Panc1 (cell line): Measurements from ENCODE around the gene USP15. TPM values are rescaled to one million over a fixed set of nuclear protein-coding genes. Genes with fewer than 3 reads are reported as not detected.
"Not testable (repeated sequence)": the region's sequence is repeated elsewhere in the genome, so short reads cannot be mapped to it uniquely, and the experiment has no call there.

Source experiments
- ATAC-seq: fragments of 200-7000 bp; cut with Tn5 transposase; 2 replicates; pipeline ENCODE4 v1.9.1; 2020; ENCODE audit warnings: mild to moderate bottlenecking, moderate library complexity
- BruUV-seq: library from RNA; stranded (reverse); fragments of 400-500 nt; replicated peaks from 2 replicates; lab custom pipeline; 2021; lab: Mats Ljungman, UMichigan
- CTCF ChIA-PET: fragments of 300-600 bp; sonication (Branson Sonifier 250); formaldehyde crosslinking; loops from one replicate; lab custom pipeline; 2022; ENCODE audit warnings: antibody characterized with exemption; lab: Charles Lee
- POLR2A ChIA-PET: fragments of 300-600 bp; sonication (Branson Sonifier 250); formaldehyde crosslinking; loops from one replicate; lab custom pipeline; 2022; ENCODE audit warnings: antibody characterized with exemption; lab: Charles Lee
- DNase-seq: peaks from one replicate; pipeline ENCODE4 v3.0.0-alpha.2; 2010; ENCODE audit warnings: low read depth, low spot score
- H3K27ac ChIP-seq: 2 replicates; pipeline ENCODE4 v1.5.1; 2011; ENCODE audit warnings: mild to moderate bottlenecking, low read length, inconsistent platforms
- H3K27me3 ChIP-seq: fragments of 200-500 bp; sonication (Bioruptor generic); 2 replicates; pipeline ENCODE4 v1.6.0; 2014; ENCODE audit warnings: low read length, inconsistent platforms; ENCODE audit not compliant: control insufficient read depth, insufficient read depth
- H3K36me3 ChIP-seq: fragments of 200-500 bp; sonication (Bioruptor generic); 2 replicates; pipeline ENCODE4 v1.5.1; 2014; ENCODE audit warnings: inconsistent platforms, mild to moderate bottlenecking, low read length, moderate library complexity; ENCODE audit not compliant: control insufficient read depth, insufficient read depth
- H3K4me1 ChIP-seq: 2 replicates; pipeline ENCODE4 v1.5.1; 2011; ENCODE audit warnings: inconsistent platforms, mild to moderate bottlenecking, low read length, moderate library complexity; ENCODE audit not compliant: control insufficient read depth, insufficient read depth
- H3K4me3 ChIP-seq, 2 experiments: 2 replicates each; pipeline ENCODE4 v1.5.1; 2011 to 2012; ENCODE audit warnings: low read depth in 2 of 2, low read length in 2 of 2, mild to moderate bottlenecking in 2 of 2, inconsistent platforms in 1 of 2, moderate library complexity in 1 of 2
- H3K9me3 ChIP-seq: fragments of 200-500 bp; sonication (Bioruptor generic); 2 replicates; pipeline ENCODE4 v1.5.1; 2014; ENCODE audit warnings: low read depth, mild to moderate bottlenecking, inconsistent platforms, low read length, moderate library complexity; ENCODE audit not compliant: control insufficient read depth, insufficient read depth
- CTCF ChIP-seq: fragments of 450-650 bp; IDR thresholded peaks from 2 replicates; pipeline ENCODE4 v1.5.1; 2017; ENCODE audit warnings: mild to moderate bottlenecking
- POLR2AphosphoS5 ChIP-seq: IDR thresholded peaks from 2 replicates; pipeline ENCODE4 v1.6.1; 2012; ENCODE audit warnings: mild to moderate bottlenecking, low read depth, low read length, moderate library complexity
- SIN3A ChIP-seq: IDR thresholded peaks from 2 replicates; pipeline ENCODE4 v1.6.1; 2012; ENCODE audit warnings: low read depth, mild to moderate bottlenecking, low read length, moderate library complexity, borderline replicate concordance; ENCODE audit not compliant: insufficient read depth
- TCF7L2 ChIP-seq: IDR thresholded peaks from 2 replicates; pipeline ENCODE4 v1.6.1; 2011; ENCODE audit warnings: mild to moderate bottlenecking, low read depth, low read length, inconsistent platforms
- in situ Hi-C: cut with HindIII; loops from 2 replicates; pipeline ENCODE4 v1.10.0; 2016; ENCODE audit warnings: low sequenced_read_pairs, low pct_unique_long_range_greater_than_20kb
- intact Hi-C: fragments of 100-400 bp; cut with micrococcal nuclease; formaldehyde crosslinking; loops from one replicate; pipeline ENCODE4 v1.10.0; 2022; ENCODE audit not compliant: unreplicated experiment
- total RNA-seq: library from RNA; stranded (reverse); gene quantifications from one replicate; pipeline ENCODE4 v1.2.1, GENCODE V29; 2021; ENCODE audit not compliant: unreplicated experiment
- TF ChIP-seq, protein P1 (sequence below), 2 experiments: IDR thresholded peaks; 2 replicates each; pipeline ENCODE4 v1.6.1; 2011 to 2012; ENCODE audit warnings: low read depth in 2 of 2, control low read depth in 1 of 2, low read length in 1 of 2, mild to moderate bottlenecking in 1 of 2, moderate library complexity in 1 of 2; ENCODE audit not compliant: insufficient read depth in 1 of 2

The USP15 gene
- total RNA-seq, 1 experiment from 2014 or later, result 35.4 TPM

- H3K4me1 ChIP-seq, H3K27ac ChIP-seq, intact Hi-C loops, POLR2A ChIA-PET, H3K4me3 ChIP-seq, BruUV-seq, H3K36me3 ChIP-seq, DNase-seq, H3K9me3 ChIP-seq, H3K27me3 ChIP-seq, in situ Hi-C loops, CTCF ChIA-PET, ATAC-seq: not testable (repeated sequence)
Measured at GRCh38 chr12:62368430-62369223, 108.4 kb downstream of the USP15 start.

DNA sequence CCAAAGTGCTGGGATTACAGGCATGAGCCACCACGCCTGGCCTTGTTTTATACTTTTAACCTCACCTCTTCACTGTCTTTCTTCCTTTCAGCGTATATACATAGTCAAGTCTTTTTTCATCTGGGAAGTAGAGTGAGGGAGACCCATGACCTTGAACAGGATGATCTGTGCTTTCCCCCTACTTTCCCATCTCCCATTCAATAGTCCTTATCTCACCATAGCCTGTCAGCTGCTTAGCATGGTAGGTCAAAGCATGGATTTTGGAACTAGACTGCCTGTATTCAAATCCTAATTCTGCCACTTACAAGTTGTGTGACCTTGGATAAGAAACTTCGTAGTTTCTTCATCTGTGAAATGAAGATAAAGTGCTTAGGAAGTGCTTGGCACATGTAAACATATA, 110.0 kb downstream of the USP15 start:
- POLR2A ChIA-PET, result no interaction called here
- ATAC-seq, result no peak
- BruUV-seq, result no TSS peak

More for the DNA sequence above, 110.0 kb downstream of the USP15 start:
- Histone ChIP-seq H3K4me1 (no peaks in the 10 kb centered on the region), H3K27me3 (no peaks in the 10 kb centered on the region), H3K4me3 (no peak overlapping the region), H3K9me3 (no peaks in the 10 kb centered on the region), H3K36me3 (no peaks in the 10 kb centered on the region), H3K27ac (no peak overlapping the region)
- intact Hi-C loops, result no loop called here
- in situ Hi-C loops, result no loop called here
- CTCF ChIA-PET, result no interaction called here
- DNase-seq, result no peak
- TF ChIP-seq CTCF (no peak), POLR2AphosphoS5 (no peak), SIN3A (no peak), TCF7L2 (no peak)
- TF ChIP-seq, protein P1, sequence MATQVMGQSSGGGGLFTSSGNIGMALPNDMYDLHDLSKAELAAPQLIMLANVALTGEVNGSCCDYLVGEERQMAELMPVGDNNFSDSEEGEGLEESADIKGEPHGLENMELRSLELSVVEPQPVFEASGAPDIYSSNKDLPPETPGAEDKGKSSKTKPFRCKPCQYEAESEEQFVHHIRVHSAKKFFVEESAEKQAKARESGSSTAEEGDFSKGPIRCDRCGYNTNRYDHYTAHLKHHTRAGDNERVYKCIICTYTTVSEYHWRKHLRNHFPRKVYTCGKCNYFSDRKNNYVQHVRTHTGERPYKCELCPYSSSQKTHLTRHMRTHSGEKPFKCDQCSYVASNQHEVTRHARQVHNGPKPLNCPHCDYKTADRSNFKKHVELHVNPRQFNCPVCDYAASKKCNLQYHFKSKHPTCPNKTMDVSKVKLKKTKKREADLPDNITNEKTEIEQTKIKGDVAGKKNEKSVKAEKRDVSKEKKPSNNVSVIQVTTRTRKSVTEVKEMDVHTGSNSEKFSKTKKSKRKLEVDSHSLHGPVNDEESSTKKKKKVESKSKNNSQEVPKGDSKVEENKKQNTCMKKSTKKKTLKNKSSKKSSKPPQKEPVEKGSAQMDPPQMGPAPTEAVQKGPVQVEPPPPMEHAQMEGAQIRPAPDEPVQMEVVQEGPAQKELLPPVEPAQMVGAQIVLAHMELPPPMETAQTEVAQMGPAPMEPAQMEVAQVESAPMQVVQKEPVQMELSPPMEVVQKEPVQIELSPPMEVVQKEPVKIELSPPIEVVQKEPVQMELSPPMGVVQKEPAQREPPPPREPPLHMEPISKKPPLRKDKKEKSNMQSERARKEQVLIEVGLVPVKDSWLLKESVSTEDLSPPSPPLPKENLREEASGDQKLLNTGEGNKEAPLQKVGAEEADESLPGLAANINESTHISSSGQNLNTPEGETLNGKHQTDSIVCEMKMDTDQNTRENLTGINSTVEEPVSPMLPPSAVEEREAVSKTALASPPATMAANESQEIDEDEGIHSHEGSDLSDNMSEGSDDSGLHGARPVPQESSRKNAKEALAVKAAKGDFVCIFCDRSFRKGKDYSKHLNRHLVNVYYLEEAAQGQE (IDR thresholded peaks at IDR 0.05; ENCODE audit: insufficient read depth in 1 of 2, low read depth in 2 of 2, low read length in 1 of 2), result no peak
